K562 (cell line): ENCODE results near the gene GZMB.

Experiments used
- CTCF ChIP-seq, 3 experiments: IDR thresholded peaks in 2 of 3; conservative IDR thresholded peaks in 1 of 3; 2 replicates each; pipeline ENCODE4 v1.5.1; 2011 to 2012; ENCODE audit warnings: low read length in 3 of 3, mild to moderate bottlenecking in 3 of 3, control low read depth in 2 of 3, improper control_type of control experiment in 1 of 3, inconsistent platforms in 1 of 3, low read depth in 1 of 3, mixed read lengths in 1 of 3, moderate library complexity in 1 of 3; ENCODE audit not compliant: insufficient read depth in 2 of 3
- EZH2 ChIP-seq: IDR thresholded peaks from 2 replicates; pipeline ENCODE4 v1.6.1; 2012; ENCODE audit warnings: low read depth, mild to moderate bottlenecking, inconsistent platforms, low read length, borderline replicate concordance
- GABPA ChIP-seq: fragments of 200-800 bp; sonication (Bioruptor generic); conservative IDR thresholded peaks from 2 replicates; pipeline ENCODE4 v1.6.1; 2016; ENCODE audit warnings: low read depth, missing genetic modification characterization, missing compliant biosample characterization
- GTF2E2 ChIP-seq: fragments of 200-800 bp; sonication (Bioruptor generic); IDR thresholded peaks from 2 replicates; pipeline ENCODE4 v1.6.1; 2016; ENCODE audit warnings: missing genetic modification characterization, missing compliant biosample characterization
- HBP1 ChIP-seq: fragments of 450-650 bp; formaldehyde crosslinking; IDR thresholded peaks from 2 replicates; pipeline ENCODE4 v1.4.0; 2022; ENCODE audit warnings: missing genetic modification characterization
- JUND ChIP-seq, 2 experiments: IDR thresholded peaks; 2 replicates in 1 of 2; 3 replicates in 1 of 2; pipeline ENCODE4 v1.6.1; 2011; ENCODE audit warnings: borderline replicate concordance in 2 of 2, low read depth in 2 of 2, low read length in 2 of 2, improper control_type of control experiment in 1 of 2, missing biosample characterization in 1 of 2, missing genetic modification characterization in 1 of 2, missing genetic modification reagents in 1 of 2
- POLR2A ChIP-seq: fragments of 450-650 bp; conservative IDR thresholded peaks from 2 replicates; pipeline ENCODE4 v1.6.1; 2016
- POLR2AphosphoS5 ChIP-seq: IDR thresholded peaks from 2 replicates; pipeline ENCODE4 v1.6.1; 2011; ENCODE audit warnings: mild to moderate bottlenecking, low read depth, low read length, moderate library complexity; ENCODE audit not compliant: control insufficient read depth, insufficient read depth
- TARDBP ChIP-seq: fragments of 450-650 bp; IDR thresholded peaks from 2 replicates; pipeline ENCODE4 v1.6.1; 2016
- TCF7 ChIP-seq: sonication (generic); IDR thresholded peaks from 2 replicates; pipeline ENCODE4 v1.6.1; 2016; ENCODE audit warnings: antibody characterized with exemption, borderline replicate concordance
- ZNF507 ChIP-seq: conservative IDR thresholded peaks from 2 replicates; pipeline ENCODE4 v1.6.1; 2017; ENCODE audit warnings: missing genetic modification characterization, missing compliant biosample characterization

GRCh38 chr14:24639905-24640304, 5.9 kb upstream of the GZMB start:
- no peak for TF ChIP-seq POLR2AphosphoS5
- TF ChIP-seq POLR2A, result no peak
- TF ChIP-seq CTCF (IDR thresholded peaks at IDR 0.05 in 2 of 3, conservative IDR thresholded peaks at IDR 0.05 in 1 of 3; ENCODE audit: insufficient read depth in 2 of 3, low read depth in 1 of 3, low read length in 3 of 3), result no peak
- TF ChIP-seq TCF7, result no peak
- no peak for TF ChIP-seq ZNF507 (tag)
- no peak for TF ChIP-seq EZH2
- no peak for TF ChIP-seq GTF2E2 (tag)
- TF ChIP-seq TARDBP, result no peak
- no peak for TF ChIP-seq HBP1 (CRISPR knock-in tag)
- TF ChIP-seq GABPA (tag), result no peak
- no peak for TF ChIP-seq JUND (IDR thresholded peaks at IDR 0.05; ENCODE audit: borderline replicate concordance, low read depth, low read length)
- no peak for TF ChIP-seq JUND (tag; IDR thresholded peaks at IDR 0.05; ENCODE audit: borderline replicate concordance, low read depth, low read length)
